ENCODE measurements around the gene MAPK1IP1L. TPM values are rescaled to one million over a fixed set of nuclear protein-coding genes. Genes with fewer than 3 reads are reported as not detected.

Gene MAPK1IP1L
- total and polyA plus RNA-seq, 2 of the 13 experiments (the other 11 are each of a cell fraction or from before 2014, with no cell fraction given) = 27.8 to 68.4 TPM

GRCh38 chr14:55116246-55117030 lies 65.0 kb downstream of the MAPK1IP1L start (continued):
- TF ChIP-seq, protein P1, sequence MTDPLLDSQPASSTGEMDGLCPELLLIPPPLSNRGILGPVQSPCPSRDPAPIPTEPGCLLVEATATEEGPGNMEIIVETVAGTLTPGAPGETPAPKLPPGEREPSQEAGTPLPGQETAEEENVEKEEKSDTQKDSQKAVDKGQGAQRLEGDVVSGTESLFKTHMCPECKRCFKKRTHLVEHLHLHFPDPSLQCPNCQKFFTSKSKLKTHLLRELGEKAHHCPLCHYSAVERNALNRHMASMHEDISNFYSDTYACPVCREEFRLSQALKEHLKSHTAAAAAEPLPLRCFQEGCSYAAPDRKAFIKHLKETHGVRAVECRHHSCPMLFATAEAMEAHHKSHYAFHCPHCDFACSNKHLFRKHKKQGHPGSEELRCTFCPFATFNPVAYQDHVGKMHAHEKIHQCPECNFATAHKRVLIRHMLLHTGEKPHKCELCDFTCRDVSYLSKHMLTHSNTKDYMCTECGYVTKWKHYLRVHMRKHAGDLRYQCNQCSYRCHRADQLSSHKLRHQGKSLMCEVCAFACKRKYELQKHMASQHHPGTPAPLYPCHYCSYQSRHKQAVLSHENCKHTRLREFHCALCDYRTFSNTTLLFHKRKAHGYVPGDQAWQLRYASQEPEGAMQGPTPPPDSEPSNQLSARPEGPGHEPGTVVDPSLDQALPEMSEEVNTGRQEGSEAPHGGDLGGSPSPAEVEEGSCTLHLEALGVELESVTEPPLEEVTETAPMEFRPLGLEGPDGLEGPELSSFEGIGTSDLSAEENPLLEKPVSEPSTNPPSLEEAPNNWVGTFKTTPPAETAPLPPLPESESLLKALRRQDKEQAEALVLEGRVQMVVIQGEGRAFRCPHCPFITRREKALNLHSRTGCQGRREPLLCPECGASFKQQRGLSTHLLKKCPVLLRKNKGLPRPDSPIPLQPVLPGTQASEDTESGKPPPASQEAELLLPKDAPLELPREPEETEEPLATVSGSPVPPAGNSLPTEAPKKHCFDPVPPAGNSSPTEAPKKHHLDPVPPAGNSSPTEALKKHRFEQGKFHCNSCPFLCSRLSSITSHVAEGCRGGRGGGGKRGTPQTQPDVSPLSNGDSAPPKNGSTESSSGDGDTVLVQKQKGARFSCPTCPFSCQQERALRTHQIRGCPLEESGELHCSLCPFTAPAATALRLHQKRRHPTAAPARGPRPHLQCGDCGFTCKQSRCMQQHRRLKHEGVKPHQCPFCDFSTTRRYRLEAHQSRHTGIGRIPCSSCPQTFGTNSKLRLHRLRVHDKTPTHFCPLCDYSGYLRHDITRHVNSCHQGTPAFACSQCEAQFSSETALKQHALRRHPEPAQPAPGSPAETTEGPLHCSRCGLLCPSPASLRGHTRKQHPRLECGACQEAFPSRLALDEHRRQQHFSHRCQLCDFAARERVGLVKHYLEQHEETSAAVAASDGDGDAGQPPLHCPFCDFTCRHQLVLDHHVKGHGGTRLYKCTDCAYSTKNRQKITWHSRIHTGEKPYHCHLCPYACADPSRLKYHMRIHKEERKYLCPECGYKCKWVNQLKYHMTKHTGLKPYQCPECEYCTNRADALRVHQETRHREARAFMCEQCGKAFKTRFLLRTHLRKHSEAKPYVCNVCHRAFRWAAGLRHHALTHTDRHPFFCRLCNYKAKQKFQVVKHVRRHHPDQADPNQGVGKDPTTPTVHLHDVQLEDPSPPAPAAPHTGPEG (CRISPR knock-in tag; IDR thresholded peaks at IDR 0.05) = no peak
- TF ChIP-seq DR1 (CRISPR knock-in tag; IDR thresholded peaks at IDR 0.05) = no peak
- no peak for TF ChIP-seq TSC22D2 (CRISPR knock-in tag; IDR thresholded peaks at IDR 0.05; ENCODE audit: borderline replicate concordance)
- no peak for TF ChIP-seq ZNF703 (CRISPR knock-in tag; IDR thresholded peaks at IDR 0.05; ENCODE audit: borderline replicate concordance)
- TF ChIP-seq NFE2 (CRISPR knock-in tag; IDR thresholded peaks at IDR 0.05) = no peak
- TF ChIP-seq PBX2 (CRISPR knock-in tag; IDR thresholded peaks at IDR 0.05) = no peak
- TF ChIP-seq GFI1 (CRISPR knock-in tag; IDR thresholded peaks at IDR 0.05; ENCODE audit: borderline replicate concordance) = no peak
- TF ChIP-seq, protein P2, sequence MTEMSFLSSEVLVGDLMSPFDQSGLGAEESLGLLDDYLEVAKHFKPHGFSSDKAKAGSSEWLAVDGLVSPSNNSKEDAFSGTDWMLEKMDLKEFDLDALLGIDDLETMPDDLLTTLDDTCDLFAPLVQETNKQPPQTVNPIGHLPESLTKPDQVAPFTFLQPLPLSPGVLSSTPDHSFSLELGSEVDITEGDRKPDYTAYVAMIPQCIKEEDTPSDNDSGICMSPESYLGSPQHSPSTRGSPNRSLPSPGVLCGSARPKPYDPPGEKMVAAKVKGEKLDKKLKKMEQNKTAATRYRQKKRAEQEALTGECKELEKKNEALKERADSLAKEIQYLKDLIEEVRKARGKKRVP (CRISPR knock-in tag; IDR thresholded peaks at IDR 0.05) = no peak
- TF ChIP-seq HBP1 (CRISPR knock-in tag; IDR thresholded peaks at IDR 0.05; ENCODE audit: low read depth) = no peak
- TF ChIP-seq ETV6 (CRISPR knock-in tag; conservative IDR thresholded peaks at IDR 0.05) = no peak
- TF ChIP-seq FIP1L1 (IDR thresholded peaks at IDR 0.05; ENCODE audit: borderline replicate concordance, insufficient read depth, low read depth, low read length) = no peak

All from HepG2 (cell line).